HG03103 (cell line): ENCODE results near the gene CEP350.
A peak's percentile ranks its signal among the peaks of the same experiment; 100 is the strongest.

Source experiments
- ATAC-seq: cut with Tn5 transposase; IDR thresholded peaks from one replicate; pipeline ENCODE4 v1.9.1; 2021; ENCODE audit warnings: low read depth; ENCODE audit not compliant: unreplicated experiment

The CEP350 gene, protein sequence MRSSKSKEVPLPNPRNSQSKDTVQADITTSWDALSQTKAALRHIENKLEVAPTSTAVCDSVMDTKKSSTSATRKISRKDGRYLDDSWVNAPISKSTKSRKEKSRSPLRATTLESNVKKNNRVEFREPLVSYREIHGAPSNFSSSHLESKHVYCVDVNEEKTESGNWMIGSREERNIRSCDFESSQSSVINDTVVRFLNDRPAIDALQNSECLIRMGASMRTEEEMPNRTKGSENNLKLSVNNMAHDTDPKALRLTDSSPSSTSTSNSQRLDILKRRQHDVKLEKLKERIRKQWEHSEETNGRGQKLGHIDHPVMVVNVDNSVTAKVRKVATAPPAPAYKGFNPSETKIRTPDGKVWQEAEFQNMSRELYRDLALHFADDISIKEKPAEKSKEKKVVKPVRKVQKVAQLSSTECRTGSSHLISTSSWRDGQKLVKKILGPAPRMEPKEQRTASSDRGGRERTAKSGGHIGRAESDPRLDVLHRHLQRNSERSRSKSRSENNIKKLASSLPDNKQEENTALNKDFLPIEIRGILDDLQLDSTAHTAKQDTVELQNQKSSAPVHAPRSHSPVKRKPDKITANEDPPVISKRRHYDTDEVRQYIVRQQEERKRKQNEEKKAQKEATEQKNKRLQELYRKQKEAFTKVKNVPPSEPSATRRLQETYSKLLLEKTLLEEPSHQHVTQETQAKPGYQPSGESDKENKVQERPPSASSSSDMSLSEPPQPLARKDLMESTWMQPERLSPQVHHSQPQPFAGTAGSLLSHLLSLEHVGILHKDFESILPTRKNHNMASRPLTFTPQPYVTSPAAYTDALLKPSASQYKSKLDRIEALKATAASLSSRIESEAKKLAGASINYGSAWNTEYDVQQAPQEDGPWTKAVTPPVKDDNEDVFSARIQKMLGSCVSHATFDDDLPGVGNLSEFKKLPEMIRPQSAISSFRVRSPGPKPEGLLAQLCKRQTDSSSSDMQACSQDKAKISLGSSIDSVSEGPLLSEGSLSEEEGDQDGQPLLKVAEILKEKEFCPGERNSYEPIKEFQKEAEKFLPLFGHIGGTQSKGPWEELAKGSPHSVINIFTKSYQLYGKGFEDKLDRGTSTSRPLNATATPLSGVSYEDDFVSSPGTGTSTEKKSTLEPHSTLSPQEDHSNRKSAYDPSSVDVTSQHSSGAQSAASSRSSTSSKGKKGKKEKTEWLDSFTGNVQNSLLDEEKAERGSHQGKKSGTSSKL (N-terminal part only)

GRCh38 chr1:179954493-179955286, at the start of gene CEP350:
CEP350 (plus strand) TSS chr1:179954810; CDS start chr1:179986182, 31,372 bp downstream.
- ATAC-seq = peak; percentile 86

GRCh38 chr1:179910934-179911333, 43.7 kb upstream of the CEP350 start:
- no peak for ATAC-seq

GRCh38 chr1:179911812-179912211, 42.8 kb upstream of the CEP350 start:
- ATAC-seq = no peak

DNA sequence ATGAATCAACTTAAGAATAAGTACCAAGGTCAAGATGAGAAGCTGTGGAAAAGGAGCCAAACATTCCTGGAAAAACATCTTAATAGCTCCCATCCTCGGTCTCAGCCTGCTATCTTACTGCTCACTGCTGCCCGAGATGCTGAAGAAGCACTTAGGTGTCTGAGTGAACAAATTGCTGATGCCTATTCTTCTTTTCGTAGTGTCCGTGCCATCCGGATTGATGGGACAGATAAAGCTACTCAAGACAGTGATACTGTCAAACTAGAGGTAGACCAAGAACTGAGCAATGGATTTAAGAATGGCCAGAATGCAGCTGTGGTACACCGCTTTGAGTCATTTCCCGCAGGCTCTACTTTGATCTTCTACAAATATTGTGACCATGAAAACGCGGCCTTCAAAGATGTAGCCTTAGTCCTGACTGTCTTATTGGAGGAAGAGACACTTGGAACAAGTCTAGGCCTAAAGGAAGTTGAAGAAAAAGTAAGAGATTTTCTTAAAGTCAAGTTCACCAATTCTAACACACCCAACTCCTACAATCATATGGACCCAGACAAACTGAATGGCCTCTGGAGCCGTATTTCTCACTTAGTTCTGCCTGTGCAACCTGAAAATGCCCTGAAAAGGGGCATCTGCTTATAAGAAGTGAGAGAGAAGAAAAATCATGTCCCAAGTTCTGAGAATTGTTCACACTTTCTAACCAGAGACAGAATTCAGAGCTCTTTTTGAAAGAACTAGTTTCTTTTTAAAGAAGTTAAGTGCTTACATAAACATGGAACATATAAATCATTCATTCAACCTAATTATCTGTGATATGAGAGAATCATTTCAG, 36.8 kb upstream of the CEP350 start:
- no peak for ATAC-seq

DNA sequence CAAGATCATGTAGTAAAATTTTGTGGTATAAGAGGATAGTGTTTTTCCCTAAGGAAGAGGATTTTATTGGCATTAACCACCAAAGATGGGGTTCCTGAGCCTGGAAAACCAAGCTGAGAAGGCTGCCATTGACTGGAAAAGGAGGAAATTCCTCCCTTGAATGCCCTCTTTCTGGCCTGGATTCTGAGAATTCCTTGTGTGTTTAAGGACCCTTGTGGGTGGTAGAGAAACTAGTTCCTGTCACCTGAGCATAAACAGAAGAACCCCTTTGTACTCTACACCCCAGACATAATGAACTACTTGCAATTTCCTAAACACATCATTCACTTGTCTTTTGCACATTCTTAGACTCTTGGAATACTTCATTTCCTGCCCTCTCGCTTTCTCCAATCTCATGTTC, 33.1 kb upstream of the CEP350 start:
- no peak for ATAC-seq

GRCh38 chr1:179921981-179922872, 32.4 kb upstream of the CEP350 start:
- ATAC-seq = no peak

DNA sequence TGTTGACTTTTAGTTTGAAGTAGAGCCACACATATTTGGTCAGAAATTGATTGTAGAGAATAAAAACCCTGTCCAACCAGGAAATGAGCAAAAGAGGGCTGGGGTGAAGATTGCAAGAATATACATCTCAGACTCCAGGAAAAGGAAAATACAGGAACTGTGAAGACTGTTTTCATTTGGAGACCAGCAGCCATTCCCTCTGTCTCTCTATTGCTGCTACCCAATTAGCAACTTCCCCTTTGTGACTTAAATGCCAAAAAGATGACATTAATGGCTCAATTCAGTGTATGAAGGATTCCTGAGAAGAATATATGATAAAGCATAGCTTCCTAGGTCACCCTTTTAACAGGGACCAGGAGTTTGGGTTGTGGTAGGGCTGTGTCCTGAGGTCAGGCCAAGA, 31.6 kb upstream of the CEP350 start:
- ATAC-seq = no peak

DNA sequence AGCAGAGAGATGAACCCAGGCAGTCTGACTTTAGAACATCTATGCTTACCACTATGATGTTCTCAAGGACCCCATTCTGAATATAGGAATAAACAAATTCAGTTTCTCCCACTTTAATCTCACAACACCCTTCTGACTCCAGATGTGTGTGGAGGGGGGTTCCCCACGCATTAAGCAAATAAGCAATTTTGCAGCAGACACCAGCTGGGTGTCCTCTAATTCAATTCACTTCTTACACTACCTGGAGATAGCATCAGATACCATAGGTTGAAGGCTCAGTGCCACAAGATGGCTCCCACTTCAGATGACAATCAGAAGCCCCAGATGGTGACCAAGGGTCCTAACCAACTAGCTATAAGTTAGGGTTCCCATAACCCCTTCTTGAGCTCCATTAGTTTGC, 30.3 kb upstream of the CEP350 start:
- ATAC-seq = no peak

- no peak for ATAC-seq
Measured at GRCh38 chr1:179925302-179925701, 29.3 kb upstream of the CEP350 start.

GRCh38 chr1:179925922-179926849, 28.4 kb upstream of the CEP350 start:
- no peak for ATAC-seq

GRCh38 chr1:179926850-179927205, 27.8 kb upstream of the CEP350 start:
- ATAC-seq = no peak

- ATAC-seq = no peak
Measured at GRCh38 chr1:179929955-179930798, 24.4 kb upstream of the CEP350 start.

GRCh38 chr1:179930867-179931266, 23.7 kb upstream of the CEP350 start:
- no peak for ATAC-seq

- no peak for ATAC-seq
Measured at GRCh38 chr1:179933219-179933618, 21.4 kb upstream of the CEP350 start.

DNA sequence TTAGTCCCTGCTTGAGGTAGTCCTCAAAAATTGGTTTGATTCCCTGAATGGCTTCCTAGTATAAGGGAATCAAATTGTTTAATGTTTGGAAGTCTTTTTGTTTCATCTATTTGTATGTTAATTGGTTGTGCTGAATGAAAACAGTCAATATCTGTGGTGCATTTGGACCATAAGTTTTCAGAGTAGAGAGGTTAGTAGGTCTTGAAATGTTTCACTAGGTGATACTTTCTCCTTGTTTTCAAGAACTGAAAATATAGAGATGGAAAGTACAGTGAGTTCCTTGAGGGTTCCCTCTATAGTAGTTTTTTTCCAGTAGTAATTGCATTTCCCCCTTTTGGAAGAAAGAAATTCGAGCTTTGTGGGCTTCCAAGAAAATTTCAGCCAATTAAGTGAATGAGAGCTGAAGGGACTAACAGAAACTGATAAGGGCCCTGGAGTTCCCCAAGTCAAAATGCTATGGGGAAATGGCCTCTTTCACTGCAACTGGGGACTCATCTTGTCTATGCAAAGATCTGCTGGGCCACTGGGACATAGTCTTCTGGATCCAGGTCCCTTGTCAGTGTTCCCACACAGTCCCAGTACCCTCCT, 18.6 kb upstream of the CEP350 start:
- no peak for ATAC-seq

DNA sequence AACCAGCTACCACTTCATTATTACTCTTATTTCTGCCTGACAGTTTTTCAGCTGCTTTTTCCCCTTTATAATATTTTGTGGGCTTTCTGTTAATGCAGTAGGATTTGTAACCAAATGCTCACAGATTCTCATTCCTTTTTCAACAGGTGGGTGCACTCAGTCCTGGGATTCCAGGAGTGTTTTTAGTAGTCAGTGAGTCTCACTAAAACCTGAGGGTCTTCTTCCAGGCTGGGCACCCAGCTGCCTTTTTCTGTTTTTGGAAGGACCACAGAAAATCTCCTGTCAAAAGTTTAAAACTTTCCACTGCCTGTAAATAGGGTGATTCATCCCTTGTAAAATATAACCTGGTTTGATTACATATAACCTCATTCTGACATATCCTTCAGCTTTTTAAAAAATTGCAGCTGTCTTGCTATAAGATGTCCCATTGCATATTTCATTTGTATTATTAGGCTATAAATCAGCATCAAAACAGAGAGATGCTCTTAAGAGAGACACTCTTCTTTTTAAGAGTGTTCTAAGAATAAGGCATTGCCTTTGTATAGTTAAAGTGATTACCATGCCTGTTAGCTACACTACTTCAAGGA, 16.8 kb upstream of the CEP350 start:
- ATAC-seq = no peak
